Activated B cell treated with CpG ODN at 0.5 μM for 24 hours (primary cell): ENCODE results near the gene HOXB7. TPM values are rescaled to one million over a fixed set of nuclear protein-coding genes. Genes with fewer than 3 reads are reported as not detected.

ENCODE experiments used
- ATAC-seq: fragments of 200-7000 bp; cut with Tn5 transposase; one replicate; pipeline ENCODE4 v1.10.0; 2021; ENCODE audit warnings: low read depth, mild to moderate bottlenecking, moderate library complexity
- CTCF ChIA-PET: fragments of 350-600 bp; sonication (Branson Sonifier 250); formaldehyde crosslinking; loops from one replicate; lab custom pipeline; 2021; ENCODE audit warnings: antibody characterized with exemption; lab: Charles Lee
- POLR2A ChIA-PET: fragments of 350-600 bp; sonication (Branson Sonifier 250); formaldehyde crosslinking; loops from one replicate; lab custom pipeline; 2021; ENCODE audit warnings: antibody characterized with exemption; lab: Charles Lee
- DNase-seq: peaks from one replicate; pipeline ENCODE4 v3.0.0; 2022
- H3K27ac Mint-ChIP-seq: one replicate; pipeline ENCODE4 v1.8.0; 2020; ENCODE audit warnings: mixed read lengths
- H3K27me3 Mint-ChIP-seq: one replicate; pipeline ENCODE4 v1.8.0; 2021; ENCODE audit warnings: mixed read lengths
- H3K36me3 Mint-ChIP-seq: one replicate; pipeline ENCODE4 v1.8.0; 2021; ENCODE audit warnings: low read depth, mixed read lengths
- H3K4me1 Mint-ChIP-seq: one replicate; pipeline ENCODE4 v1.8.0; 2021; ENCODE audit warnings: mixed read lengths
- H3K4me3 Mint-ChIP-seq: one replicate; pipeline ENCODE4 v1.8.0; 2020; ENCODE audit warnings: mild to moderate bottlenecking, mixed read lengths
- H3K9me3 Mint-ChIP-seq: one replicate; pipeline ENCODE4 v1.8.0; 2020; ENCODE audit warnings: mixed read lengths
- CTCF ChIP-seq: fragments of 200-600 bp; IDR thresholded peaks from one replicate; pipeline ENCODE4 v1.8.0; 2022; ENCODE audit warnings: antibody characterized with exemption, mild to moderate bottlenecking
- intact Hi-C: fragments of 100-400 bp; cut with micrococcal nuclease; formaldehyde crosslinking; loops from one replicate; pipeline ENCODE4 v1.15.1; 2024
- total RNA-seq: library from RNA; stranded (reverse); gene quantifications from 2 replicates; pipeline ENCODE4 v1.2.3, GENCODE V29; 2022

Gene HOXB7
- total RNA-seq, 1 donor from 2014 or later: 0.60 TPM

- DNase-seq: no peak
- Mint-ChIP-seq H3K4me3 (no peak overlapping the region), H3K36me3 (no peaks in the 10 kb centered on the region), H3K27me3 (peaks cover 75% of the 10 kb centered on the region), H3K9me3 (no peaks in the 10 kb centered on the region), H3K27ac (no peak overlapping the region), H3K4me1 (peaks cover 42% of the 10 kb centered on the region)
- no peak for TF ChIP-seq CTCF
- ATAC-seq: no peak
- POLR2A ChIA-PET: no interaction called here
- intact Hi-C loops: loop anchor here (5.0 to 10.0 kb wide), 2 partner anchors 152 to 441 kb away; no protein-coding TSS in a partner anchor
- CTCF ChIA-PET: interaction anchor here (0.8 to 4.5 kb wide), 5 partner anchors 18 to 287 kb away, joined by 3 to 31 read pairs (median 6); no protein-coding TSS in a partner anchor
Measured at GRCh38 chr17:48595278-48595999, 15.4 kb downstream of the HOXB7 start.

GRCh38 chr17:48594538-48595277 lies 16.1 kb downstream of the HOXB7 start:
- no peak for TF ChIP-seq CTCF
- POLR2A ChIA-PET: no interaction called here
- Mint-ChIP-seq H3K4me3 (no peak overlapping the region), H3K27ac (no peak overlapping the region), H3K36me3 (no peaks in the 10 kb centered on the region), H3K27me3 (peaks cover 76% of the 10 kb centered on the region), H3K9me3 (no peaks in the 10 kb centered on the region), H3K4me1 (peaks cover 49% of the 10 kb centered on the region)
- intact Hi-C loops: loop anchor here (1.0 to 10.0 kb wide), 4 partner anchors 153 to 569 kb away; no protein-coding TSS in a partner anchor
- DNase-seq (no peak), ATAC-seq (no peak)
- CTCF ChIA-PET: interaction anchor here (0.8 to 4.5 kb wide), 5 partner anchors 24 to 287 kb away, joined by 3 to 31 read pairs (median 6); partner anchors contain the start of gene HOXB9

GRCh38 chr17:48593840-48594537 lies 16.8 kb downstream of the HOXB7 start:
- H3K27me3 Mint-ChIP-seq: peaks cover 73% of the 10 kb centered on the region
- peaks cover 53% of the 10 kb centered on the region for H3K4me1 Mint-ChIP-seq
- DNase-seq (peak; percentile 85), ATAC-seq (peak; percentile 66)
- no peaks in the 10 kb centered on the region for H3K36me3 Mint-ChIP-seq
- peak overlapping the region; percentile 71 for H3K4me3 Mint-ChIP-seq
- ChIA-PET CTCF (interaction anchor here (0.8 to 4.5 kb wide), 15 partner anchors 10 to 513 kb away, joined by 3 to 31 read pairs (median 6); partner anchors contain the start of gene HOXB9), POLR2A (interaction anchor here (1.1 to 1.2 kb wide), 2 partner anchors 21 to 258 kb away, joined by 3 to 5 read pairs; partner anchors contain the start of gene HOXB8)
- no peaks in the 10 kb centered on the region for H3K9me3 Mint-ChIP-seq
- H3K27ac Mint-ChIP-seq: no peak overlapping the region
- intact Hi-C loops: loop anchor here (1.0 to 10.0 kb wide), 6 partner anchors 137 to 569 kb away; no protein-coding TSS in a partner anchor
- TF ChIP-seq CTCF: peak; percentile 50

DNA sequence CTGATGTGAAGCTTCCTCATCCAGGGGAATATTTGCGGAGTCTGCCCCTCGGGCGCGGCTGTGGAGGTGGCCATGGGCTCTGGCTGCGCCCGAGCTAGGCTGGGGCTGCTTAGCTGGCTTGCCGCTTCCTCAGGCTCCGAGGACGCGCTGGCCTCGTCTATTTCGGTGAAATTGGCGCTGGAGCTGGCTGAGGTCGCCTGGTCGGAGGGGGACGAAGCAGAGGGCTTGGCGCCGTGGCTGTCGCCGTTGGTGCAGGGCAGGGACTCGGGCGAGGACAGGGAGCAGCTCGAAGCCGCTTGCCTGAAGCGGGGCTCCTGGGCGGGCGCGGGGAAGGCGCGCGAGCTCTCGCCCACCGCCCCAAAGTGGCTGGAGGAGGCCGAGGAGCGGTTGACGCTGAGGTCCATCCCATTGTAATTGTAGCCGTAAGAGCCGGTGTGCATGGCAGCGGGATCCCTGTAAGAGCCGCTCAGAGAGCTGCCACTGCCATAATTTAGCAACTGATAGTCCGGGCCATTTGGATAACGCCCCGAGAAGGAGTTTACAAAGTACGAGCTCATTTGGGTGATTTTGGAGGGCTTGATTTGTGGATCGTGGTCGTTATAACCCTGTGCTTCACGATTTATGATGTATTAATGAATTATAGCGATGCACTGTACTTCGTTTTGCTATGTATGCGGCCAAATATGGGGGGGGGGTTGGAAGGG lies 17.5 kb downstream of the HOXB7 start, which contains the start of gene HOXB5:
Gene HOXB5 (minus strand): TSS at position 654 of the 704 bp plus-strand sequence. CDS start 97 bp downstream, at position 557.
- no peak for TF ChIP-seq CTCF
- H3K9me3 Mint-ChIP-seq: no peaks in the 10 kb centered on the region
- intact Hi-C loops: loop anchor here (2.0 to 10.0 kb wide), 4 partner anchors 136 to 438 kb away; no protein-coding TSS in a partner anchor
- H3K36me3 Mint-ChIP-seq: no peaks in the 10 kb centered on the region
- ATAC-seq (no peak), DNase-seq (no peak)
- H3K27me3 Mint-ChIP-seq: peaks cover 73% of the 10 kb centered on the region
- no peak within 1 kb of the TSS for H3K27ac Mint-ChIP-seq
- H3K4me3 Mint-ChIP-seq: peak within 1 kb of the TSS; percentile 71
- ChIA-PET POLR2A (interaction anchor here (0.9 to 1.6 kb wide), 5 partner anchors 14 to 258 kb away, joined by 3 to 5 read pairs (median 3); partner anchors contain the start of gene HOXB8), CTCF (interaction anchor here (0.8 to 4.5 kb wide), 24 partner anchors 9 to 567 kb away, joined by 3 to 31 read pairs (median 4); partner anchors contain the start of genes HOXB8 and HOXB9)
- peaks cover 52% of the 10 kb centered on the region for H3K4me1 Mint-ChIP-seq
